ENCODE measurements around the gene ATP2B3.

Gene ATP2B3

GRCh38 chrX:153511784-153512500 is 5.5 kb upstream of the ATP2B3 start:
- DNase-seq: no peak

DNA sequence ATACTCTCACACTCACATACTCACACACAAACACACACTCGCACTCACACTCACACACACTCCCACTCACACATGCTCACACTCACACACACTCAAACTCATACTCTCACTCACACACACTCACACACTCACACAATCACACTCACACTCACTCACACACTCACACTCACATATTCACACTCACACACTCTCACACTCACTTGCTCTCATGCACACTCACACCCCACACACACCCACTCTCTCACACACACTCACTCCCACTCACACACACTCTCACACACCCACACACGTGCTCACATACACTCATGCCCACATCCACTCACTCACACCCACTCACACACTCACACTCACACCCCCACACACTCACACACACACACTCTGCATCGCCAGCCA is 4.9 kb upstream of the ATP2B3 start:
- DNase-seq: no peak

GRCh38 chrX:153513265-153513664 is 4.2 kb upstream of the ATP2B3 start:
- DNase-seq: no peak

GRCh38 chrX:153514259-153514658 is 3.2 kb upstream of the ATP2B3 start:
- DNase-seq: no peak

DNA sequence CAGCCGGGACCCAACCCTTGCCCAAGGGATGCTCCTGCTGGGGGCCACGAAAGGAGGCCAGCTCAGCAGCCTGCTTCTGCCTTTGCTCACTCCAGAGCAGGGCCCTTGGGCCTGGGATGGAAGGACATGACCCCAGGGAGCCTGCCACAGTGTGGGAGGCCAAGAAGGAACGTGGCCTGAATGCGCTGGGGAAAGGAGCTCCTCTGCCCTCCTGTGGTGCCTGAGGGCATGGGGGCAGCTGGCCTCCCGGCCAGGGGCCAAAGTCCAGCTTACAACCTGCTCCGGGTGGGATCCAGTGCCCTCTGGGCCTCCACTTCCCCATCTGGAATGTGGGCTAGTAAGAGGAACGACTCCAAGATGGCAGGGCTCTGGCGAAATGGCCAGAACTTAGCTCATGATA is 2.0 kb upstream of the ATP2B3 start:
- no peak for DNase-seq

DNA sequence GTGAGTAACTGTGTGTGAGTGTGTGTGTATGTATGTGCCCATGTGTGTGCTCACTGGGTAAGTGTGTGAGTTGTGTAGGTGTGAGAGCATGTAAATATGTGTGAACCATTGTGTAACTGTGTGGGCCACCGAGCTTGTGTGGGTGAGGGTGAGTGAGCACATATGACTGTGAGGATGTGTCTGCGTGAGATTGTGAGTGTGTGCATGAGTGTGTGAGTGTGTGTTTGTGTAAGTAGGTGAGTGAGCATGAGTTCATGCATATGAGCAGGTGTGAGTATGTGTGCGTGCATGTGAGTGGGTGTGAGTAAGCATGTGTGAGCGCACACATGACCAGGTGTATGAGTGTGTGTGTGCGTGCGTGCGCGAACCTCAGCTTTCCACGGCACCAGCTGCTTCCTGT is 1.4 kb upstream of the ATP2B3 start:
- DNase-seq: no peak

DNA sequence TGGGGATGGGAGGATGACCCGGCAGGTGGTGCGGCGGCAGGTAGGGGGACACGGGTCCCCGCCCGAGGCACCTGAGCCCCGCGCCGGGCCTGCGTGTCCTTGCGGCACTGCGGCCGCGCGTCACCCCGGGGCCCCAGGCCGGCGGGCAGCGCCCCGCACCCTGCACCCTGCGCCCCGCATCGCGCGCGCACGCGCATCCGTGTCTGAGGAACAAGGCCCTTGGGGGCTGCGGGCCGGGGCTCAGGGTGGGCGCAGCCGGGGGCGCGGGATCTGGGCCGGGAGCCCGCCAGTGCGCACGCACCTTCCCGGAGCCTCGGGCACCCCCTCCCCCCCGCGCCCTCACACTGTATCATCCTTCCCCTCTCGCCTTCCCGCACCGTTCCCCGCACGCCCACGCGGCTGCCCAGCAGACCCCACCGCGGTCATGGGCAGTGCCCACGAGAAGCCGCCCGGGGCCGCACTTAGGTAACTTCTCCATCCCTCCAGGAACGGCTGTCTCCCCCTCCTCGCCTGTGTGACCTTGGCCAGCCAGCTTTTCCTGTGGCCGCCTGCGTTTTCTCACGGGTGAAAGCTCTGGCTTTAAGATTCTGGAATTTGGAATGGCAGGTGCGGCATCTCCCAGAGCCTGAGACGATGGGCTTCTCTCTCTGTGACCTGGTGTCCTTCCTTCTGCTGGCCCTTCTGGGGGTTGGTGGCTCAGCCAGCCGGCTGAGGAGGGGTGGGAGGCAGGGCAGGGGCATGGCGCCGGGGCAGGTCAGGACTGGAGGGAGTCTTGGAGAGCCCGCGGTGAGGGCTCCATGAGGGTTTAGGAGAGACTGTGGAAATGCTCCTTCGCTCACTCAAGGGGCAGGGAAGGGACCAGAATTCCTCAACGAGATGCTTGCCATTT is 748 bp downstream of the ATP2B3 start:
- no peak for DNase-seq

DNA sequence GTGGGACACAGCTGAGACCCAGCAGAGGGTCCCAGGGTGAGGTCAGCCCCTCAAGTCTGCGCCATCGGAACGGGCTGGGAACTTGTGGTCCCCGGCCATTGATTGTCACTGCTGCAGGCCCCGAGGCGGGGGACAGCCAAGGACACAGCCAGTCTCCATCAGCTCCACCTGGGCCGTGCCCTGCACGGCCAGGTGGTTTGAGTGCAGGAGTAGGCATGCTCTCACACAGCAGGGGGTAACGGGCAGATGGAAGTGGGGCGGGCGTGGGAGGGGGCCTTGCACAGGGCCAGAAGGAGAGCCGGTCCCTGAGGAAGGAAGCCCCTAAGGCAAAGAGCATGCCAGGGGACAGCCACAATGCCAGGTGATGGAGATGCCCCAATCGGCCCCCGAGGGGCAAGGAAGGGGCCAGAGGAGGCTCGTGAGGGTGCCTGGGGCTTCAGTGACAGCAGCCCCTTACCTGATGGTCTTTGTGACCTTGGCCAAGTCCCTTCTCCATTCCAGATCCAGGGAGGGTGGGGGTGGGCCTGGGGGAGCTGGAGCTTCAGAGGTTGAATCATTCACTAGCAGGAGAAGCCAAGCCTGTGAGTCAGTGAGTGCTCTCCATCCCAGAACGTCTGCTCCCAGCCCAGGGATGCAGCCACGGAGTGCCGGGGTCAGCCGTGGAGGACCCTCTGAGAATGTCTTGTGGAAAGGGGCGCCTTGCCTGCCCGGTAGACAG is 2.3 kb downstream of the ATP2B3 start:
- no peak for DNase-seq

GRCh38 chrX:153520287-153520917 is 3.0 kb downstream of the ATP2B3 start:
- DNase-seq: no peak

DNA sequence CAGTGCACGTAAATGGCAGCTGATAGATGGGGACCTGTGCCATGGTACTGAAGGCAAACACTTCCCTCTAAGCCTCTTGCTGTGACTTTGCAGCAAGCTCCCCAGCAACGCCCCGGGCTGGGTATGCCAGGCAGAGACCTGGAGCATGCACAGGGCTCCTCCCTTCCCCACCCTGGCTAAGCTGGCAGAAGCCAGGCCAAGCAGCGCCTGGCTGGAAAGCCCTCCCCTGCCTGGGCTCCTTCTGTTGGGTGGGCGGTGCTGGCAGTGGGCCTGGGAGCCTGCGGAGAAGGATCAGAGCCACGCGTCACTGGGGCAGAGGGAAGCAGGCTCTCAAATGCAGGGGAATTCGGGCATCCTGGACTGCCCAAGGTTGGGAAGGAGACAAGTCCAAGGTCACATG is 3.6 kb downstream of the ATP2B3 start:
- no peak for DNase-seq

DNA sequence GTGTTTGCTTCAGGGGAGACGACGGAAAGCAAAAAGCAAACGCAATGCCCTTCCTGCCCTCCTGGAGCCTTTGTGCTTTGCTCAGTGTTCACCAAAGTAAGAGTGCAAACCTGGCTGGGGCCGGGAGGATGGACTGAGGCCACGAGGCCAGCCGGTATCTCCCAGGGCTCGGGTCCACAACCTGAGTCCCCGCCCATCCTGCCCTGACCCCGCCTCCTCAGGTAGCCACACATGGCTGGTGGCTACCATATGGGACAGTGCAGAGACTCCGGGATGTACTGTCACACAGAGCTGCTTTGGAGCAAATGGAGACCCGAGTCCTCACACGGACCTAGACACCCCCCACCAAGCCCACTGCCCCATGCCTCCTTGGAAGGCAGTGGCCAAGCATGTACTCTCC is 4.8 kb downstream of the ATP2B3 start:
- no peak for DNase-seq

DNA sequence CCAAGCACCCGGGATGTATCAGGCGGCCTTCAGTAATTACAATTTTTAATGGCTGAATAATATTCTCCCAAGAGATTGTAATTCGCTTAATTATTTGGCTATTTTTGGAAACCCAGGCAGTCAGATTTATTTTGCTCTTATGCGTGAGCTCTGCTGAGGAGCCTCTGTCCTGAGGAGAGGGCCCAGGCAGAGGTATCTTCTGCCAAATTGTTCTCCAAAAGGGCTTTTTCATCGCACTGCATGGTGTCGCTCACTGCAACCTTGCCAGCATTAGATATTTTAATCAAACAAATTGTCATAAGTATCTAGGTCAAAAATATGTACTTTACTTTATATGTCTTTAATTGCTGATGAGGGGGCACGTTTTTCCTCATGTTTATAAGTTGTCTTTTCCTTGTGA is 5.8 kb downstream of the ATP2B3 start:
- DNase-seq: no peak

DNA sequence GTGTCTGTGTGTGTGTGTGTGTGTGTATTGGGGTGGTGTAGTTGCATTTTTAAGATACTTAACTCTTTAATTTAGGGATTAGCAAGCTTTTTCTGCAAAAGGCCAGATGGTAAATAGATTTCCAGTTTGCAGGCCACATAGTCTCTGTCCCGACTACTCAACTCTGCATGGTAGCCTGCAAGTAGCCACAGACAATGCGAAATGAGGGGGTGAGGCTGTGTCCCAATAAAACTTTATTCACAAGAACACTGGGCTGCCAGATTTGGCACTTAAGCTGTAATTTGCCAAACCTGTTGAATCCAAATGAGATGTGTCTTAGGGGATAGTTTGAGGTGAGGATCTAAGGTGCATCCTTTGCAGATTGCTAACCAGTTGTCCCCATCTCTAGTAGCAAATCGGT is 6.8 kb downstream of the ATP2B3 start:
- DNase-seq: no peak

DNA sequence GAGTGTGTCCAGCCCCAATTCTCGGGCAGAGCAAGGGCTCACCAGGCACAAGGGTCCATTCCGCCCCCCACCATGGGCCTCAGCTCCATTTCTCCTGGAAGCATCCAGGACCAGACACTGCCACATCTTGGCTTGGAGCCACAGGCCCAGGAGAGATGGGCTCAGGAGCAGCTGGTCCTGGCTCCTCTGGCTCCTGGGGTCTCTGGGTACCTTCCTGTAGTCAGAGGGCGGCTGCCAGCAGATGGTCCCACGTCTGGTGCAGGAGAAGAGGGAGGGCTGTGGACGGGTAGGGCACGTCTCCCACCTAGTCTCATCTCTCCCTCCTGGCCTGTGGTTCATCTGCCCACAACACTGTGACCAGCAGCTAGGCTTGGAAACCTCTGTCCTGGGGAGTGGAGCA is 8.0 kb downstream of the ATP2B3 start:
- DNase-seq: no peak

DNA sequence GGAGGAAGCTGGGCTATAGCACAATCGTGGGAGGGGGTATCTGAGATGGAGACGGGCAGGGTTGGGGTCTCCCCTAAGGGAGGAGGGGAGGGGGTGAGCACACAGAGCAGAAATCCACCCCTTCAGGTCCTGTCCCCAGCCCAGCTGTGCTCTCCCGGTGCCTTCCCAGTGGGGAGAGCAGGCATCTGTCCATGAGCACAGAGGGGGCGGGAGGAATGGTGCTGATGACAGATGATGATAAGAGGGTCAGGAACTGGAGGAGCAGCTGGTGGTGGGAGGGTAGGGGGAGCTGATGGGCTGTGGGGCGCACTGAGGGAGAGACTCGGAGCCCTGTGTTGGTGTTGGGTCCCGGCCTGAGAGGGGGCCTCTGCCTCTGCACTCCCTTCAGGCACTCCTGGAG is 8.6 kb downstream of the ATP2B3 start:
- DNase-seq: no peak

DNA sequence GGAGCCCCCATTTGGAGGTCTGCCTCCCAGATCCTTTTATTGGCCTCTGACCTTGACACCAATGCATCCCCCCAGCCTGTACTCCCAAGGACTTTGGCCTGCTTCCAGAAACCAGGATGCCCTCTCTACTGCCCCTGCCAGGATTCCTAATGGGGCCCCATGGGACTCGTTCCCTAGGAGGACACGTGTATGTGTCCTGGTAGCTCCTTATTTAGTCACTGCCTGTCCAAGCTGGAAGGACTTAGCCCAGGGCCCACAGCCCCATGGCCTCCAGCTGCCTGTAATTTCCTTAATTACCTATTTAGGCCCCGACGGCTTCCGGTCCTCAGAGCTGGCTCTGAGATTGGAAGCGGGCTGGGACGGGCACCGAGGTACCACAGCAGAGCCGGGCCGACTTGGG is 9.4 kb downstream of the ATP2B3 start:
- no peak for DNase-seq

DNA sequence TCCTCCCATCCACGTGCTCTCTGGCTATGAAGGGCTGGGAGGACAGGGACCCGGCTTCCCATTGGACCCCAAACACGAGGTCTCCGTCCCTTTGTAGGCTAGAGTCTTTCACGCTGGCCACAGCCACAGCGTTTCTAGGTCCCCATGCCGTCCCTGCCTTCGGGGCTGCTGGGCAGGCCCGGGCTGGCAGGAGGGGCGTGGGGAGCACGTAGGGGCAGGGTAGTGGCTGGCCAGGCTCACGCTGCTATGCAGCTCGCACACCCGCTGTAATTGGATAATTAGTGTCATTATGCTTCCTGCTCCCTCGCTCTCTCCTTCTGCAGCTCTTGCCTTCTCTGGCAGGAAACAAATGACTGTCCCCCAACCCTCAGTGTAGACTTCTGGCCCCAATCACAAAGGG is 9.8 kb downstream of the ATP2B3 start:
- DNase-seq: no peak

GRCh38 chrX:153530411-153531129 is 13.1 kb downstream of the ATP2B3 start:
- no peak for DNase-seq

GRCh38 chrX:153533091-153533490 is 15.6 kb downstream of the ATP2B3 start:
- DNase-seq: no peak

DNA sequence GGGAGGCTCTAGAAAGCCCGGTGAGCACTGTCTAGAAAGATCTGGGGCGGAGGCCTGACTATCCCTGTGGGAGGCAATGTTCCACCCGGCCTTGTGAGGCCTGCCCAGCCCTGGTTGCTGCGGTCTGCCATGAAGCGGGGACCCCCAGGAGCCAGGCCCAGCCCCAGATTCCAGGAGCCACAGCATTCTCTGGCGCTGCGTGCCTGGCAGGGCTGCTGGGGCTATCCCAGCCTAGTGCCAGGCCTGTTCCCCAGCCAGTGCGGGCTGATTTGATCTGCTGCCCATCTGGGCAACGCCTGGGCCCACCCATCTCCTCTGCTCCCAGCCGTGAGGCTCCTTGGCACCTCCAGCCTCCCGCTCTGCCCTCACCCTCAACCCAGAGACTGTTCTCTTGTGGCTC is 19.6 kb downstream of the ATP2B3 start:
- DNase-seq: no peak

DNA sequence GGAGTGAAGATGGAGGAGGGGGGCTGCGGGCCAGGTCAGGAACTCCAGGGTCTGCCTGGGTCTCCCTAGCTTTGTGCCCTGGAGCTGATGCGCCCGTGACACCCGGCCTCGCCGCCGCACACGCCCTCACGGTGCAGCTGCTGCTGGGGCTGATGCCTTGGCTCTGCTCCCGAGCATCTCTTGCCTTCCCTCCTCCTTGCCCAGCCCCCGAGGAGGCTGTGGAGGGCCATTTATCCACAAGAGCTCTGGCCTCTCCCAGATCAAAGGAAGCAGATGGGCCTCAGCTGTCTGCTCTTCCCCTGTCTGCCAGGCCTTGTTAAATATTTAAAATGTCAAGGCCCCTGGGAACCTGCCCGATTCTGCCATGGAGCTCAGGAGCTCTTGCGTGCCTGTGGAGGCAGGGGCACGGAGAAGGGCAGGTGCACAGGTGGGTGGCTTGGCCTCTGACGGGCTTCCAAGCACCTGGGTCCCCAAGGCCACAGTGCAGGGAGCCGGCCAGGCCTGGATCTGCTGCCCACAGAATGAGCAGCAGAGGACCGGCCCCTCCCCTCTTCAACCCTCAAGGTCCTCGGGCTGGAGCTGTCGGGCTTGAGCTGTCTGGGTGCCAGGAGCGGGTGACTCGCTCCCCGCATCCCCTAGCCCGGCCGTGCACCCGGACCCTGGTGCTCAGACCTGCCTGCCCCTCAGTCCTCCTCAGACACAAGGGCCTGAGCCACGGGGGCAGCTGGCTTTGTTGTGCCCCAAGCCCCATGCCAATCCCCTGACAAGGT is 20.3 kb downstream of the ATP2B3 start:
- no peak for DNase-seq

GRCh38 chrX:153538424-153538823 is 21.0 kb downstream of the ATP2B3 start:
- DNase-seq: no peak
